Measurements from ENCODE around the gene TFIP11.

Gene TFIP11

GRCh38 chr22:26512149-26512793, at the start of gene TFIP11:
Gene TFIP11 (minus strand): TSS chr22:26512473. CDS start chr22:26510272, 2,201 bp downstream.
- Mint-ChIP-seq H3K9me3 (no peaks in the 10 kb centered on the region), H3K4me1 (peaks cover 37% of the 10 kb centered on the region), H3K4me3 (peak within 1 kb of the TSS; percentile 100), H3K27ac (peak within 1 kb of the TSS; percentile 96), H3K27me3 (no peaks in the 10 kb centered on the region), H3K36me3 (peaks cover 18% of the 10 kb centered on the region)
- ATAC-seq: peak; percentile 99

- Mint-ChIP-seq H3K27me3 (no peaks in the 10 kb centered on the region), H3K4me1 (peaks cover 15% of the 10 kb centered on the region), H3K4me3 (no peak overlapping the region), H3K36me3 (no peaks in the 10 kb centered on the region), H3K27ac (no peak overlapping the region), H3K9me3 (no peaks in the 10 kb centered on the region)
- ATAC-seq: no peak
Measured at GRCh38 chr22:26561756-26562417, 49.6 kb upstream of the TFIP11 start.

- Mint-ChIP-seq H3K36me3 (no peaks in the 10 kb centered on the region), H3K4me3 (no peak overlapping the region), H3K4me1 (peaks cover 6% of the 10 kb centered on the region), H3K27me3 (no peaks in the 10 kb centered on the region), H3K27ac (no peak overlapping the region), H3K9me3 (no peaks in the 10 kb centered on the region)
- no peak for ATAC-seq
Measured at GRCh38 chr22:26559961-26560575, 47.8 kb upstream of the TFIP11 start.

GRCh38 chr22:26558248-26558895, 46.1 kb upstream of the TFIP11 start:
- H3K4me3 Mint-ChIP-seq: no peak overlapping the region
- peak overlapping the region; percentile 8 for H3K27ac Mint-ChIP-seq
- H3K27me3 Mint-ChIP-seq: no peaks in the 10 kb centered on the region
- H3K36me3 Mint-ChIP-seq: no peaks in the 10 kb centered on the region
- ATAC-seq: no peak
- H3K4me1 Mint-ChIP-seq: peaks cover 6% of the 10 kb centered on the region
- H3K9me3 Mint-ChIP-seq: no peaks in the 10 kb centered on the region

- no peaks in the 10 kb centered on the region for H3K9me3 Mint-ChIP-seq
- H3K36me3 Mint-ChIP-seq: no peaks in the 10 kb centered on the region
- no peak for ATAC-seq
- H3K27me3 Mint-ChIP-seq: no peaks in the 10 kb centered on the region
- H3K27ac Mint-ChIP-seq: no peak overlapping the region
- H3K4me3 Mint-ChIP-seq: no peak overlapping the region
- H3K4me1 Mint-ChIP-seq: peaks cover 6% of the 10 kb centered on the region
Measured at GRCh38 chr22:26556904-26557303, 44.6 kb upstream of the TFIP11 start.

GRCh38 chr22:26555478-26555877, 43.2 kb upstream of the TFIP11 start:
- H3K36me3 Mint-ChIP-seq: no peaks in the 10 kb centered on the region
- no peaks in the 10 kb centered on the region for H3K9me3 Mint-ChIP-seq
- no peak for ATAC-seq
- no peak overlapping the region for H3K4me3 Mint-ChIP-seq
- H3K27me3 Mint-ChIP-seq: no peaks in the 10 kb centered on the region
- no peak overlapping the region for H3K27ac Mint-ChIP-seq
- peaks cover 6% of the 10 kb centered on the region for H3K4me1 Mint-ChIP-seq

GRCh38 chr22:26554956-26555355, 42.7 kb upstream of the TFIP11 start:
- H3K4me1 Mint-ChIP-seq: peaks cover 11% of the 10 kb centered on the region
- no peak overlapping the region for H3K27ac Mint-ChIP-seq
- H3K4me3 Mint-ChIP-seq: no peak overlapping the region
- no peak for ATAC-seq
- H3K36me3 Mint-ChIP-seq: no peaks in the 10 kb centered on the region
- H3K27me3 Mint-ChIP-seq: no peaks in the 10 kb centered on the region
- H3K9me3 Mint-ChIP-seq: no peaks in the 10 kb centered on the region

- no peak overlapping the region for H3K4me3 Mint-ChIP-seq
Measured at GRCh38 chr22:26553056-26553752, 40.9 kb upstream of the TFIP11 start.

GRCh38 chr22:26552466-26552865, 40.2 kb upstream of the TFIP11 start:
- Mint-ChIP-seq H3K27ac (no peak overlapping the region), H3K9me3 (no peaks in the 10 kb centered on the region), H3K27me3 (no peaks in the 10 kb centered on the region), H3K4me1 (peaks cover 6% of the 10 kb centered on the region), H3K4me3 (no peak overlapping the region), H3K36me3 (no peaks in the 10 kb centered on the region)
- ATAC-seq: no peak

More at GRCh38 chr22:26553056-26553752, 40.9 kb upstream of the TFIP11 start:
- Mint-ChIP-seq H3K27ac (no peak overlapping the region), H3K4me1 (peaks cover 9% of the 10 kb centered on the region), H3K27me3 (no peaks in the 10 kb centered on the region), H3K36me3 (no peaks in the 10 kb centered on the region), H3K9me3 (no peaks in the 10 kb centered on the region)
- no peak for ATAC-seq

GRCh38 chr22:26551568-26551967, 39.3 kb upstream of the TFIP11 start:
- no peaks in the 10 kb centered on the region for H3K27me3 Mint-ChIP-seq
- H3K4me3 Mint-ChIP-seq: no peak overlapping the region
- no peaks in the 10 kb centered on the region for H3K9me3 Mint-ChIP-seq
- H3K4me1 Mint-ChIP-seq: peaks cover 10% of the 10 kb centered on the region
- H3K36me3 Mint-ChIP-seq: peaks cover 2% of the 10 kb centered on the region
- ATAC-seq: no peak
- no peak overlapping the region for H3K27ac Mint-ChIP-seq

- no peak for ATAC-seq
- Mint-ChIP-seq H3K4me3 (no peak overlapping the region), H3K9me3 (no peaks in the 10 kb centered on the region), H3K27ac (no peak overlapping the region), H3K36me3 (peaks cover 9% of the 10 kb centered on the region), H3K27me3 (no peaks in the 10 kb centered on the region), H3K4me1 (peaks cover 17% of the 10 kb centered on the region)
Measured at GRCh38 chr22:26550498-26551033, 38.3 kb upstream of the TFIP11 start.

GRCh38 chr22:26549902-26550497, 37.7 kb upstream of the TFIP11 start:
- Mint-ChIP-seq H3K36me3 (peaks cover 9% of the 10 kb centered on the region), H3K27ac (no peak overlapping the region), H3K4me3 (no peak overlapping the region), H3K9me3 (no peaks in the 10 kb centered on the region), H3K4me1 (peaks cover 17% of the 10 kb centered on the region), H3K27me3 (no peaks in the 10 kb centered on the region)
- ATAC-seq: no peak

GRCh38 chr22:26548984-26549383, 36.7 kb upstream of the TFIP11 start:
- no peak for ATAC-seq
- H3K9me3 Mint-ChIP-seq: no peaks in the 10 kb centered on the region
- no peak overlapping the region for H3K4me3 Mint-ChIP-seq
- H3K4me1 Mint-ChIP-seq: peaks cover 23% of the 10 kb centered on the region
- H3K36me3 Mint-ChIP-seq: peaks cover 9% of the 10 kb centered on the region
- no peaks in the 10 kb centered on the region for H3K27me3 Mint-ChIP-seq
- no peak overlapping the region for H3K27ac Mint-ChIP-seq

- Mint-ChIP-seq H3K9me3 (no peaks in the 10 kb centered on the region), H3K4me1 (peaks cover 28% of the 10 kb centered on the region), H3K4me3 (no peak overlapping the region), H3K36me3 (peaks cover 9% of the 10 kb centered on the region), H3K27me3 (no peaks in the 10 kb centered on the region), H3K27ac (no peak overlapping the region)
- no peak for ATAC-seq
Measured at GRCh38 chr22:26548303-26548702, 36.0 kb upstream of the TFIP11 start.

Data from stimulated activated memory B cell treated with anti-CD40 and anti-IgM and Interleukin-4, amounts not matched to agents 10 μg/mL and 1 μg/mL and 100 μg/mL, for 72 hours (primary cell).